Ishikawa (cell line): Measurements from ENCODE around the gene ATP8A2.

Experiments
- EGR1 ChIP-seq: IDR thresholded peaks from 2 replicates; pipeline ENCODE4 v1.6.1; 2012
- EP300 ChIP-seq: IDR thresholded peaks from 2 replicates; pipeline ENCODE4 v1.6.1; 2012; ENCODE audit warnings: borderline replicate concordance
- FOXM1 ChIP-seq: IDR thresholded peaks from 2 replicates; pipeline ENCODE4 v1.6.1; 2012; ENCODE audit warnings: low read depth, borderline replicate concordance
- NFIC ChIP-seq: IDR thresholded peaks from 2 replicates; pipeline ENCODE4 v1.6.1; 2012
- RAD21 ChIP-seq: IDR thresholded peaks from 2 replicates; pipeline ENCODE4 v1.6.1; 2012; ENCODE audit warnings: low read depth
- TAF1 ChIP-seq: IDR thresholded peaks from 2 replicates; pipeline ENCODE4 v1.6.1; 2012; ENCODE audit warnings: low read depth, mild to moderate bottlenecking
- USF1 ChIP-seq: IDR thresholded peaks from 2 replicates; pipeline ENCODE4 v1.6.1; 2012
- YY1 ChIP-seq: IDR thresholded peaks from 2 replicates; pipeline ENCODE4 v1.6.1; 2012; ENCODE audit warnings: low read depth
- ZBTB7A ChIP-seq: IDR thresholded peaks from 2 replicates; pipeline ENCODE4 v1.6.1; 2012; ENCODE audit warnings: low read depth
- TF ChIP-seq, protein P1 (sequence below): IDR thresholded peaks from 2 replicates; pipeline ENCODE4 v1.6.1; 2012

DNA sequence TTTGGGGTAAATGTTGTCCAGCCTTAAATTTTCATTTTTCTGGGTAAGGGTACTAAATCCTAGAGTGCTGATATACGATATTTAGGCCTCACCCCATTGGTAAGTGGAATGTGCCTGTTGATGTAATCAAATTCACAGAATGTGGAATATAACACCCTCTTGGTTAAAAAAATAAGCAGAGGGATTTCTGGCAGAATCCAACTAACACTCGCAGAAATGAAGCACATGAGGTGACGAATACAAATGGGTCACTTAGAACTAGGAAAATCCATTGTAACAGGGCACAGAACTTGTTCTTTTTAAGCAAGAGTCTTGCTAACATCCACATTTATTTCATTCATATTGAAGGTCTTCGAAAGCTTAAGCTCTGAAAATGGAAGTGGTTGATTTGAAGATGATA, 359.8 kb downstream of the ATP8A2 start:
- no peak for TF ChIP-seq USF1
- TF ChIP-seq EP300 = no peak
- no peak for TF ChIP-seq TAF1
- TF ChIP-seq EGR1 = no peak
- no peak for TF ChIP-seq YY1
- no peak for TF ChIP-seq FOXM1
- TF ChIP-seq, protein P1, sequence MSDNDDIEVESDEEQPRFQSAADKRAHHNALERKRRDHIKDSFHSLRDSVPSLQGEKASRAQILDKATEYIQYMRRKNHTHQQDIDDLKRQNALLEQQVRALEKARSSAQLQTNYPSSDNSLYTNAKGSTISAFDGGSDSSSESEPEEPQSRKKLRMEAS = no peak
- TF ChIP-seq ZBTB7A = no peak
- TF ChIP-seq NFIC = no peak
- no peak for TF ChIP-seq RAD21
